Neural cell (in vitro differentiated cells): Measurements from ENCODE around the gene TMEM181. TPM values are rescaled to one million over a fixed set of nuclear protein-coding genes. Genes with fewer than 3 reads are reported as not detected.
"Not testable (repeated sequence)": the region's sequence is repeated elsewhere in the genome, so short reads cannot be mapped to it uniquely, and the experiment has no call there.

Source experiments
- H2AFZ ChIP-seq: fragments of 200-600, 300-800 bp; sonication (generic), shearing (Covaris generic); 2 replicates; pipeline ENCODE4 v1.6.0; 2014; ENCODE audit warnings: low read depth, mild to moderate bottlenecking, antibody characterized with exemption, low read length, moderate library complexity
- H3F3A ChIP-seq: fragments of 200-600 bp; shearing (Covaris generic); 2 replicates; pipeline ENCODE4 v1.6.1; 2016; ENCODE audit warnings: mild to moderate bottlenecking, moderate library complexity, mixed read lengths, antibody characterized with exemption, low read length; ENCODE audit not compliant: insufficient read depth, poor library complexity, severe bottlenecking
- H3K27ac ChIP-seq: fragments of 200-600, 300-800 bp; sonication (generic), shearing (Covaris generic); 2 replicates; pipeline ENCODE4 v1.5.1; 2014; ENCODE audit warnings: mild to moderate bottlenecking, low read length, moderate library complexity
- H3K27me3 ChIP-seq: fragments of 300-800, 200-600 bp; sonication (generic), shearing (Covaris generic); 2 replicates; pipeline ENCODE4 v1.6.0; 2014; ENCODE audit warnings: mild to moderate bottlenecking, low read depth, low read length, moderate library complexity; ENCODE audit not compliant: insufficient read depth
- H3K36me3 ChIP-seq: fragments of 300-800, 200-600 bp; sonication (generic), shearing (Covaris generic); 2 replicates; pipeline ENCODE4 v1.5.1; 2014; ENCODE audit warnings: mild to moderate bottlenecking, antibody characterized with exemption, low read length, moderate library complexity; ENCODE audit not compliant: insufficient read depth
- H3K4me2 ChIP-seq: fragments of 300-800, 200-600 bp; sonication (generic), shearing (Covaris generic); 2 replicates; pipeline ENCODE4 v1.6.0; 2014; ENCODE audit warnings: mild to moderate bottlenecking, low read length
- H3K4me3 ChIP-seq: fragments of 300-800, 200-600 bp; sonication (generic), shearing (Covaris generic); 2 replicates; pipeline ENCODE4 v1.5.1; 2014; ENCODE audit warnings: mild to moderate bottlenecking, low read length, moderate library complexity
- H3K79me2 ChIP-seq: fragments of 200-600 bp; shearing (Covaris generic); replicated peaks from 2 replicates; pipeline ENCODE4 v1.6.0; 2014; ENCODE audit warnings: mild to moderate bottlenecking, low read length, moderate library complexity; ENCODE audit not compliant: insufficient read depth
- H3K9ac ChIP-seq: fragments of 300-800, 200-600 bp; sonication (generic), shearing (Covaris generic); 2 replicates; pipeline ENCODE4 v1.6.1; 2016; ENCODE audit warnings: mild to moderate bottlenecking, low read length, mixed read lengths
- H3K9me2 ChIP-seq: fragments of 200-600 bp; shearing (Covaris generic); 2 replicates; pipeline ENCODE4 v1.6.1; 2016; ENCODE audit warnings: mild to moderate bottlenecking, low read length, mixed read lengths; ENCODE audit not compliant: insufficient read depth
- H3K9me3 ChIP-seq: fragments of 200-600, 300-800 bp; sonication (generic), shearing (Covaris generic); 2 replicates; pipeline ENCODE4 v1.6.1; 2016; ENCODE audit warnings: mild to moderate bottlenecking, mixed run types, low read length, moderate library complexity, mixed read lengths
- H4K20me1 ChIP-seq: fragments of 200-600 bp; shearing (Covaris generic); 2 replicates; pipeline ENCODE4 v1.6.1; 2016; ENCODE audit warnings: mild to moderate bottlenecking, mixed run types; ENCODE audit not compliant: insufficient read depth
- EP300 ChIP-seq: fragments of 450-650 bp; conservative IDR thresholded peaks from 2 replicates; pipeline ENCODE4 v1.6.1; 2014; ENCODE audit warnings: antibody characterized with exemption, mild to moderate bottlenecking, moderate library complexity; ENCODE audit not compliant: poor library complexity, severe bottlenecking
- EZH2 ChIP-seq: fragments of 200-600, 300-800 bp; shearing (Covaris generic), sonication (generic); IDR thresholded peaks from 2 replicates; pipeline ENCODE4 v1.6.1; 2014; ENCODE audit warnings: antibody characterized with exemption, low read length, borderline replicate concordance, mild to moderate bottlenecking; ENCODE audit not compliant: insufficient read depth, poor library complexity, severe bottlenecking
- MXI1 ChIP-seq: fragments of 450-650 bp; conservative IDR thresholded peaks from 2 replicates; pipeline ENCODE4 v1.6.1; 2014; ENCODE audit warnings: antibody characterized with exemption, mild to moderate bottlenecking; ENCODE audit not compliant: poor library complexity, severe bottlenecking
- POLR2AphosphoS5 ChIP-seq: IDR thresholded peaks from 2 replicates; pipeline ENCODE4 v1.6.1; 2012
- RAD21 ChIP-seq: fragments of 450-650 bp; conservative IDR thresholded peaks from 2 replicates; pipeline ENCODE4 v1.6.1; 2014; ENCODE audit warnings: antibody characterized with exemption, mild to moderate bottlenecking, moderate library complexity
- REST ChIP-seq: IDR thresholded peaks from 2 replicates; pipeline ENCODE4 v1.6.1; 2012; ENCODE audit warnings: borderline replicate concordance
- SMC3 ChIP-seq: fragments of 450-650 bp; conservative IDR thresholded peaks from 2 replicates; pipeline ENCODE4 v1.6.1; 2014; ENCODE audit warnings: antibody characterized with exemption, mild to moderate bottlenecking, moderate library complexity; ENCODE audit not compliant: poor library complexity
- TAF1 ChIP-seq: IDR thresholded peaks from 2 replicates; pipeline ENCODE4 v1.6.1; 2012; ENCODE audit warnings: low read depth
- polyA plus RNA-seq: library from polyadenylated mRNA; depleted of rRNA; stranded (reverse); fragments of >200 nt; gene quantifications from 2 replicates; pipeline ENCODE4 v1.2.3, GENCODE V29; 2014
- TF ChIP-seq, protein P1 (sequence below): fragments of 450-650 bp; IDR thresholded peaks from 2 replicates; pipeline ENCODE4 v1.5.1; 2014; ENCODE audit warnings: antibody characterized with exemption, mild to moderate bottlenecking, moderate library complexity; ENCODE audit not compliant: poor library complexity, severe bottlenecking

Gene TMEM181
- polyA plus RNA-seq, 1 donor from 2014 or later, result 47.6 TPM

GRCh38 chr6:158654960-158655489 lies 95.1 kb downstream of the TMEM181 start:
- TF ChIP-seq POLR2AphosphoS5, result no peak
- no peaks in the 10 kb centered on the region for H3K9me2 ChIP-seq
- no peaks in the 10 kb centered on the region for H4K20me1 ChIP-seq
- H3K27me3 ChIP-seq, result no peaks in the 10 kb centered on the region
- H2AFZ ChIP-seq, result no peak overlapping the region
- H3K27ac ChIP-seq, result no peak overlapping the region
- H3K79me2 ChIP-seq, result no peaks in the 10 kb centered on the region
- no peak overlapping the region for H3K4me2 ChIP-seq
- H3K4me3 ChIP-seq, result no peak overlapping the region
- no peak overlapping the region for H3K9ac ChIP-seq
- no peaks in the 10 kb centered on the region for H3F3A ChIP-seq
- H3K36me3 ChIP-seq, result no peaks in the 10 kb centered on the region
- no peaks in the 10 kb centered on the region for H3K9me3 ChIP-seq

- H3K9ac ChIP-seq, result no peak overlapping the region
- H3K4me2 ChIP-seq, result no peak overlapping the region
Observed at GRCh38 chr6:158655569-158656450, 95.9 kb downstream of the TMEM181 start.

DNA sequence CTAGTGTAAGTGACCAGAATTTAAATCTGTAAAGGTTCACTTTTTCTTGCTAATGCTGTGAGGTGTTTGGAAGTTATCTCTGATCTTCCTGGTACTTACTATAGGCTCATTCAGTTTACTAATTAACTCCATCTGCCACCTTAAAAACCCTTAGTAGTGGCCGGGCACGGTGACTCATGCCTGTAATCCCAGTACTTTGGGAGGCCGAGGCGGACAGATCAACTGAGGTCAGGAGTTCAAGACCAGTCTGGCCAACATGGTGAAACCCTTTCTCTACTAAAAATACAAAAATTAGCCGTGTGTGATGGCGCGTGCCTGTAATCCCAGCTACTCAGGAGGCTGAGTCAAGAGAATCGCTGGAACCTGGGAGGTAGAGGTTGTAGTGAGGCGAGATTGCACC lies 97.1 kb downstream of the TMEM181 start:
- not testable (repeated sequence) for H3K9me2 ChIP-seq, H4K20me1 ChIP-seq, H3F3A ChIP-seq, H3K36me3 ChIP-seq, H3K27me3 ChIP-seq, H3K9me3 ChIP-seq, H3K9ac ChIP-seq, H2AFZ ChIP-seq, H3K4me3 ChIP-seq, H3K79me2 ChIP-seq, H3K27ac ChIP-seq, H3K4me2 ChIP-seq

More at GRCh38 chr6:158655569-158656450, 95.9 kb downstream of the TMEM181 start:
- Histone ChIP-seq H2AFZ (no peak overlapping the region), H3K27me3 (no peaks in the 10 kb centered on the region), H3K79me2 (no peaks in the 10 kb centered on the region), H3K4me3 (no peak overlapping the region), H3K27ac (no peak overlapping the region), H3K9me2 (no peaks in the 10 kb centered on the region), H3K9me3 (no peaks in the 10 kb centered on the region), H3K36me3 (no peaks in the 10 kb centered on the region), H3F3A (no peaks in the 10 kb centered on the region), H4K20me1 (no peaks in the 10 kb centered on the region)
- TF ChIP-seq REST (no peak), RAD21 (no peak), SMC3 (no peak), EZH2 (no peak), MXI1 (no peak), TAF1 (no peak), EP300 (no peak)
- TF ChIP-seq, protein P1, sequence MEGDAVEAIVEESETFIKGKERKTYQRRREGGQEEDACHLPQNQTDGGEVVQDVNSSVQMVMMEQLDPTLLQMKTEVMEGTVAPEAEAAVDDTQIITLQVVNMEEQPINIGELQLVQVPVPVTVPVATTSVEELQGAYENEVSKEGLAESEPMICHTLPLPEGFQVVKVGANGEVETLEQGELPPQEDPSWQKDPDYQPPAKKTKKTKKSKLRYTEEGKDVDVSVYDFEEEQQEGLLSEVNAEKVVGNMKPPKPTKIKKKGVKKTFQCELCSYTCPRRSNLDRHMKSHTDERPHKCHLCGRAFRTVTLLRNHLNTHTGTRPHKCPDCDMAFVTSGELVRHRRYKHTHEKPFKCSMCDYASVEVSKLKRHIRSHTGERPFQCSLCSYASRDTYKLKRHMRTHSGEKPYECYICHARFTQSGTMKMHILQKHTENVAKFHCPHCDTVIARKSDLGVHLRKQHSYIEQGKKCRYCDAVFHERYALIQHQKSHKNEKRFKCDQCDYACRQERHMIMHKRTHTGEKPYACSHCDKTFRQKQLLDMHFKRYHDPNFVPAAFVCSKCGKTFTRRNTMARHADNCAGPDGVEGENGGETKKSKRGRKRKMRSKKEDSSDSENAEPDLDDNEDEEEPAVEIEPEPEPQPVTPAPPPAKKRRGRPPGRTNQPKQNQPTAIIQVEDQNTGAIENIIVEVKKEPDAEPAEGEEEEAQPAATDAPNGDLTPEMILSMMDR, result no peak
